OCI-LY3 (cell line): ENCODE data around the gene XDH.

ENCODE experiments used
- EZH2phosphoT487 ChIP-seq: fragments of 200-600 bp; shearing (Covaris generic); IDR thresholded peaks from 2 replicates; pipeline ENCODE4 v1.6.1; 2018; ENCODE audit warnings: antibody characterized with exemption, mixed run types, low read depth
- TF ChIP-seq, protein P1 (sequence below): fragments of 200-600, 300-600 bp; sonication (generic); IDR thresholded peaks from 2 replicates; pipeline ENCODE4 v1.5.1; 2014; ENCODE audit warnings: antibody characterized with exemption, low read length, low read depth

GRCh38 chr2:31341351-31341750 lies 73.2 kb downstream of the XDH start:
- TF ChIP-seq, protein P1, sequence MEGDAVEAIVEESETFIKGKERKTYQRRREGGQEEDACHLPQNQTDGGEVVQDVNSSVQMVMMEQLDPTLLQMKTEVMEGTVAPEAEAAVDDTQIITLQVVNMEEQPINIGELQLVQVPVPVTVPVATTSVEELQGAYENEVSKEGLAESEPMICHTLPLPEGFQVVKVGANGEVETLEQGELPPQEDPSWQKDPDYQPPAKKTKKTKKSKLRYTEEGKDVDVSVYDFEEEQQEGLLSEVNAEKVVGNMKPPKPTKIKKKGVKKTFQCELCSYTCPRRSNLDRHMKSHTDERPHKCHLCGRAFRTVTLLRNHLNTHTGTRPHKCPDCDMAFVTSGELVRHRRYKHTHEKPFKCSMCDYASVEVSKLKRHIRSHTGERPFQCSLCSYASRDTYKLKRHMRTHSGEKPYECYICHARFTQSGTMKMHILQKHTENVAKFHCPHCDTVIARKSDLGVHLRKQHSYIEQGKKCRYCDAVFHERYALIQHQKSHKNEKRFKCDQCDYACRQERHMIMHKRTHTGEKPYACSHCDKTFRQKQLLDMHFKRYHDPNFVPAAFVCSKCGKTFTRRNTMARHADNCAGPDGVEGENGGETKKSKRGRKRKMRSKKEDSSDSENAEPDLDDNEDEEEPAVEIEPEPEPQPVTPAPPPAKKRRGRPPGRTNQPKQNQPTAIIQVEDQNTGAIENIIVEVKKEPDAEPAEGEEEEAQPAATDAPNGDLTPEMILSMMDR: no peak
- TF ChIP-seq EZH2phosphoT487: no peak
